Measurements from ENCODE around the gene TIRAP. TPM values are rescaled to one million over a fixed set of nuclear protein-coding genes. Genes with fewer than 3 reads are reported as not detected.

TIRAP gene
- polyA plus RNA-seq, 1 of the 3 experiments (the other 2 are of a cell fraction), result 5.5 TPM

DNA sequence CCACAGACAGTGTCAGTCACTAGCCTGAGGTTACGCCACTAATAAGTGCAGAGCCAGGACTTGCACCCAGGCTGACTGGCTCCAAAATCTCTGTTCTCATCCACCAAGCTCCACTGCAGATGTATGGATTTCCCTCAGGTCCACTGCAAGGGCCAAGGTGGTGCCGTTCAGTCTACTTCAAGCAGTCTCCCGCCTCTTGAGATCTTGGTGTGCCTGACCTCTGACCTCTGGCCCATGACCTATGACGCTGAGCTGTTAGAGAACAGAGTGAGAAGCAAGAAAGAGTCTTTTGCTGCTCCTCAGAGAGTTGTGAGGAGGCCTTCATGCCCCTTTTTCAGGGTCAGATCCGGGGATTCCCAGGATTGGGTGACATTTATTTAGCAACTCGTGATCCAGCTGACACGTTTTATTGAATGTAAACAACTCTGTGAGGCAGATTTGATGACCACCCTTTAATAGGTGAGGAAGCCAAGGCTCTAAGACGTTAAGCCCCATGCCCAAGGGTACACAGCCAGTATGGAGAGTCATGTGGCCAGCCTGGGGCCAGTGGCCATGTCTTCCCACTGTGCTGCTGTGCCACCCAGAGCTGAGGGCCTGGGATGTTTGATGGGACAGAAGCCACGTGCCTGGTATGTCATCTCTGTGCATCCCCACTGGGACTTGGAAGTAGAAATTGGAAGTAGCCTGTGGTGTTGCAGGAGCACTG lies 46.2 kb downstream of the TIRAP start:
- CTCF ChIA-PET, result interaction anchor here (1.3 to 3.6 kb wide), 2 partner anchors 19 to 51 kb away, joined by 3 to 18 read pairs; no protein-coding TSS in a partner anchor
- Histone ChIP-seq H3F3A (replicated peaks; ENCODE audit: insufficient read depth) (peaks cover 12% of the 10 kb centered on the region), H3K9me3 (no peaks in the 10 kb centered on the region), H3K9ac (no peak overlapping the region), H3K4me2 (no peak overlapping the region), H2AFZ (ENCODE audit: low read depth) (no peak overlapping the region), H3K79me2 (ENCODE audit: insufficient read depth) (no peaks in the 10 kb centered on the region; the same call in 1 of the 2 replicates), H3K27ac (ENCODE audit: low read depth in 2 of 2, low read length in 1 of 2) (no peak overlapping the region), H3K9me2 (no peaks in the 10 kb centered on the region), H3K4me3 (ENCODE audit: low read depth in 2 of 2, low read length in 1 of 2) (no peak overlapping the region), H3K36me3 (replicated peaks in 1 of 2; ENCODE audit: control insufficient read depth in 1 of 2, insufficient read depth in 2 of 2, low read length in 1 of 2) (no peaks in the 10 kb centered on the region), H3K27me3 (ENCODE audit: insufficient read depth) (no peaks in the 10 kb centered on the region), H3K4me1 (ENCODE audit: control insufficient read depth in 1 of 2, insufficient read depth in 2 of 2, low read depth in 1 of 2, low read length in 1 of 2) (peaks cover 19 to 21% of the 10 kb centered on the region in 2 experiments; a peak in 2 of 4 replicates), H4K20me1 (ENCODE audit: insufficient read depth) (no peaks in the 10 kb centered on the region)
- DNase-seq, result no peak
- 89% methylated on average over 6 of the region's 9 CpGs for WGBS (ENCODE audit: low lambda C conversion rate)
- no peak for TF ChIP-seq TCF12 (IDR thresholded peaks at IDR 0.05)
- no peak for TF ChIP-seq RXRA (IDR thresholded peaks at IDR 0.05; ENCODE audit: borderline replicate concordance, low read depth)
- TF ChIP-seq TEAD4 (IDR thresholded peaks at IDR 0.05; ENCODE audit: borderline replicate concordance, insufficient read depth), result no peak
- TF ChIP-seq, protein P1, sequence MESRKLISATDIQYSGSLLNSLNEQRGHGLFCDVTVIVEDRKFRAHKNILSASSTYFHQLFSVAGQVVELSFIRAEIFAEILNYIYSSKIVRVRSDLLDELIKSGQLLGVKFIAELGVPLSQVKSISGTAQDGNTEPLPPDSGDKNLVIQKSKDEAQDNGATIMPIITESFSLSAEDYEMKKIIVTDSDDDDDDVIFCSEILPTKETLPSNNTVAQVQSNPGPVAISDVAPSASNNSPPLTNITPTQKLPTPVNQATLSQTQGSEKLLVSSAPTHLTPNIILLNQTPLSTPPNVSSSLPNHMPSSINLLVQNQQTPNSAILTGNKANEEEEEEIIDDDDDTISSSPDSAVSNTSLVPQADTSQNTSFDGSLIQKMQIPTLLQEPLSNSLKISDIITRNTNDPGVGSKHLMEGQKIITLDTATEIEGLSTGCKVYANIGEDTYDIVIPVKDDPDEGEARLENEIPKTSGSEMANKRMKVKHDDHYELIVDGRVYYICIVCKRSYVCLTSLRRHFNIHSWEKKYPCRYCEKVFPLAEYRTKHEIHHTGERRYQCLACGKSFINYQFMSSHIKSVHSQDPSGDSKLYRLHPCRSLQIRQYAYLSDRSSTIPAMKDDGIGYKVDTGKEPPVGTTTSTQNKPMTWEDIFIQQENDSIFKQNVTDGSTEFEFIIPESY (IDR thresholded peaks at IDR 0.05; ENCODE audit: borderline replicate concordance, low read depth), result no peak
- TF ChIP-seq, protein P2, sequence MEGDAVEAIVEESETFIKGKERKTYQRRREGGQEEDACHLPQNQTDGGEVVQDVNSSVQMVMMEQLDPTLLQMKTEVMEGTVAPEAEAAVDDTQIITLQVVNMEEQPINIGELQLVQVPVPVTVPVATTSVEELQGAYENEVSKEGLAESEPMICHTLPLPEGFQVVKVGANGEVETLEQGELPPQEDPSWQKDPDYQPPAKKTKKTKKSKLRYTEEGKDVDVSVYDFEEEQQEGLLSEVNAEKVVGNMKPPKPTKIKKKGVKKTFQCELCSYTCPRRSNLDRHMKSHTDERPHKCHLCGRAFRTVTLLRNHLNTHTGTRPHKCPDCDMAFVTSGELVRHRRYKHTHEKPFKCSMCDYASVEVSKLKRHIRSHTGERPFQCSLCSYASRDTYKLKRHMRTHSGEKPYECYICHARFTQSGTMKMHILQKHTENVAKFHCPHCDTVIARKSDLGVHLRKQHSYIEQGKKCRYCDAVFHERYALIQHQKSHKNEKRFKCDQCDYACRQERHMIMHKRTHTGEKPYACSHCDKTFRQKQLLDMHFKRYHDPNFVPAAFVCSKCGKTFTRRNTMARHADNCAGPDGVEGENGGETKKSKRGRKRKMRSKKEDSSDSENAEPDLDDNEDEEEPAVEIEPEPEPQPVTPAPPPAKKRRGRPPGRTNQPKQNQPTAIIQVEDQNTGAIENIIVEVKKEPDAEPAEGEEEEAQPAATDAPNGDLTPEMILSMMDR (IDR thresholded peaks at IDR 0.05), result no peak
- TF ChIP-seq NFIC (IDR thresholded peaks at IDR 0.05; ENCODE audit: borderline replicate concordance), result no peak
- no peak for TF ChIP-seq EZH2phosphoT487 (IDR thresholded peaks at IDR 0.05; ENCODE audit: borderline replicate concordance, low read depth)
- TF ChIP-seq FOSL2 (IDR thresholded peaks at IDR 0.05; ENCODE audit: borderline replicate concordance, low read depth), result no peak
- TF ChIP-seq YY1 (IDR thresholded peaks at IDR 0.05; ENCODE audit: low read depth), result no peak
- no peak for TF ChIP-seq SIN3A (IDR thresholded peaks at IDR 0.05; ENCODE audit: borderline replicate concordance, low read depth, low read length)
- TF ChIP-seq GATA2 (CRISPR knock-in tag; IDR thresholded peaks at IDR 0.05), result no peak
- TF ChIP-seq, protein P3, sequence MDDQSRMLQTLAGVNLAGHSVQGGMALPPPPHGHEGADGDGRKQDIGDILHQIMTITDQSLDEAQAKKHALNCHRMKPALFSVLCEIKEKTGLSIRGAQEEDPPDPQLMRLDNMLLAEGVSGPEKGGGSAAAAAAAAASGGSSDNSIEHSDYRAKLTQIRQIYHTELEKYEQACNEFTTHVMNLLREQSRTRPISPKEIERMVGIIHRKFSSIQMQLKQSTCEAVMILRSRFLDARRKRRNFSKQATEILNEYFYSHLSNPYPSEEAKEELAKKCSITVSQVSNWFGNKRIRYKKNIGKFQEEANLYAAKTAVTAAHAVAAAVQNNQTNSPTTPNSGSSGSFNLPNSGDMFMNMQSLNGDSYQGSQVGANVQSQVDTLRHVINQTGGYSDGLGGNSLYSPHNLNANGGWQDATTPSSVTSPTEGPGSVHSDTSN (IDR thresholded peaks at IDR 0.05), result no peak
- POLR2A ChIA-PET, result interaction anchor here (0.6 kb wide), 1 partner anchor 29 kb away, joined by 4 read pairs; no protein-coding TSS in a partner anchor
